GM18909 (cell line): Measurements from ENCODE around the gene TIMP4.

Experiments
- ATAC-seq: cut with Tn5 transposase; IDR thresholded peaks from one replicate; pipeline ENCODE4 v1.9.1; 2021; ENCODE audit warnings: mild to moderate bottlenecking; ENCODE audit not compliant: unreplicated experiment, poor library complexity

TIMP4 gene

GRCh38 chr3:12115104-12115503 lies 43.6 kb downstream of the TIMP4 start:
- ATAC-seq, result no peak

- ATAC-seq, result no peak
Observed at GRCh38 chr3:12114251-12114650, 44.5 kb downstream of the TIMP4 start.

- no peak for ATAC-seq
Observed at GRCh38 chr3:12107071-12107713, 51.5 kb downstream of the TIMP4 start.
